GM18858 (cell line): ENCODE data around the gene GLB1L2.
"Not testable (repeated sequence)": the region's sequence is repeated elsewhere in the genome, so short reads cannot be mapped to it uniquely, and the experiment has no call there.

ENCODE experiments used
- ATAC-seq: cut with Tn5 transposase; IDR thresholded peaks from one replicate; pipeline ENCODE4 v1.9.1; 2021; ENCODE audit not compliant: unreplicated experiment

The GLB1L2 gene, protein sequence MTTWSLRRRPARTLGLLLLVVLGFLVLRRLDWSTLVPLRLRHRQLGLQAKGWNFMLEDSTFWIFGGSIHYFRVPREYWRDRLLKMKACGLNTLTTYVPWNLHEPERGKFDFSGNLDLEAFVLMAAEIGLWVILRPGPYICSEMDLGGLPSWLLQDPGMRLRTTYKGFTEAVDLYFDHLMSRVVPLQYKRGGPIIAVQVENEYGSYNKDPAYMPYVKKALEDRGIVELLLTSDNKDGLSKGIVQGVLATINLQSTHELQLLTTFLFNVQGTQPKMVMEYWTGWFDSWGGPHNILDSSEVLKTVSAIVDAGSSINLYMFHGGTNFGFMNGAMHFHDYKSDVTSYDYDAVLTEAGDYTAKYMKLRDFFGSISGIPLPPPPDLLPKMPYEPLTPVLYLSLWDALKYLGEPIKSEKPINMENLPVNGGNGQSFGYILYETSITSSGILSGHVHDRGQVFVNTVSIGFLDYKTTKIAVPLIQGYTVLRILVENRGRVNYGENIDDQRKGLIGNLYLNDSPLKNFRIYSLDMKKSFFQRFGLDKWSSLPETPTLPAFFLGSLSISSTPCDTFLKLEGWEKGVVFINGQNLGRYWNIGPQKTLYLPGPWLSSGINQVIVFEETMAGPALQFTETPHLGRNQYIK

DNA sequence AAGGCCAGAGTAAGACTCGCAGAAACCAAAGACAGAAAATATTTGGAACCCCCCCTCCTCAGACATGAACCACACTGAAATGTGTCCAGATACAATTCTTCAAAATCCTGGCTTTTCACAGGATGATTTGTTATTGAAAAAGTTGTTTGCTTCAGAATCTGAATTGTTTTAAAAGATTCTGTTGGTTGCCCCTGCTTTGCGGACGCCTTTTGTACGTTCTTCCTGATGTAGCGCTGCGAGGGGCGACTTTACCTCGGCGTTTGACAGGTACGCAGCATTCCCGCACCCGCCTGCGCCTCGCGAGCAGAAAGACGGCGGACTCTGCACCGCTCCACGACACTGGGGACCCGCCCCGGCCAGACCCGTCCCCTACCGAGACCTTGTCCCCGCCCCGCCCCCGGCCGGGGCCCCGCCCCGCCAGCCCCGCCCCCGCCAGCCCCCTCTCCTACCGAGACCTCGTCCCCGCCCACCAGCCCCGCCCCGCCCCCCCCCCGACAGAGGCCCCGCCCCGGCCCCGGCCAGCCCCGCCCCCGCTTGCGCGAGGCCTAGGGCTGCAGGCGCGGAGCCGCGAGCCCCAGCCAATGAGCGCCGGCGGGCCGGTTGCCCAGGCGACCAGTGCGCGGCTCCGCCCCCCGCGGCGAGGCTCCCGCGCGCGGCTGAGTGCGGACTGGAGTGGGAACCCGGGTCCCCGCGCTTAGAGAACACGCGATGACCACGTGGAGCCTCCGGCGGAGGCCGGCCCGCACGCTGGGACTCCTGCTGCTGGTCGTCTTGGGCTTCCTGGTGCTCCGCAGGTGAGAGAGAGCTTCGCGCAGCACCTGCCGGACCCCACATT lies at the start of gene GLB1L2:
Gene GLB1L2, plus strand, starts transcription at position 635 of the 835 bp plus-strand sequence. Its CDS starts 74 bp downstream, at position 709.
- no peak for ATAC-seq

DNA sequence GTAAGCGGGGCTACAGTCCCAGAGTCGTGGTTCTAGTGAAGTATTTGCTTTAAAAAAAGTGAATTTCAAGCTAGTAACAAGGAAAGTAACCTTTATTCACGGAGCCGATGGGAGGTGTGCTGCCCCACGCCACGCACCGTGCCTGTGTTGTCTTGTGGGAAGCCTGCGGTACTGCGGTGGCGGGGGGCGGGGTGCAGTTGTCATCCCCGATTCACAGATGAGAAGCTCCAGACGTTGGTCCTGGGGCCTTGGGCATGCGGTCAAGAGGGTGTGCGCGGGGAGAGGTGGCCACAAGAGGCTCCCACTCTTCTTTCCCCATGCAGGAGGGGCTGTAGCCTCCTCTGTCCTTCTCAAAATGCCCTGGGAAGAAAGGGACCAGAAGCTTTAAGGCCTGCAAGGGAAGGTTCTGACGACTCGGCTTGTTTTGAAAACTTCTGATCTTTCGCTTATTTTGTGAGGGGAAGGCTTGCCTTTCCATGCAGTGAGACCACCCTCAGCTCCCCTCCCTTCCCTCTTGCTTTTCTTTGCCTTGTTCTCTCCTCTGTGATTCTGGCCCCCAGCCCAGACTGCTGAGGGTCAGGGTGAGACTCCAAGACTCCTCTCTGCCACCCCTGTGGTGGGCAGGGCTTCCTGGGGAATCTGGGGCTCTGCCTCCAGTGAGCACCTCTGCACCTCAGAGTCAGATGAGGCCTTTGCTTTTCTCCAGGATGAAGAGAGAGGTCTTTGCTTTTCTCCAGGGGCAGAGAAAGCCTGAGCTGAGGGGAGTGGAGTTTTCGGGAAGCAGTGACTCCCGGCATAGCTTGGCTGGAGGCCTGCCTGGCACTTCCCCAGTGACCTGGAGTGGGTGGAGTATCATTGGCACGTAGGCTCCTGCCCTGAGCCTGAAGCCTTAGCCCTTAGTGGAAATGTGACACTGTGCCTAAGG lies 49.4 kb upstream of the GLB1L2 start:
- no peak for ATAC-seq

DNA sequence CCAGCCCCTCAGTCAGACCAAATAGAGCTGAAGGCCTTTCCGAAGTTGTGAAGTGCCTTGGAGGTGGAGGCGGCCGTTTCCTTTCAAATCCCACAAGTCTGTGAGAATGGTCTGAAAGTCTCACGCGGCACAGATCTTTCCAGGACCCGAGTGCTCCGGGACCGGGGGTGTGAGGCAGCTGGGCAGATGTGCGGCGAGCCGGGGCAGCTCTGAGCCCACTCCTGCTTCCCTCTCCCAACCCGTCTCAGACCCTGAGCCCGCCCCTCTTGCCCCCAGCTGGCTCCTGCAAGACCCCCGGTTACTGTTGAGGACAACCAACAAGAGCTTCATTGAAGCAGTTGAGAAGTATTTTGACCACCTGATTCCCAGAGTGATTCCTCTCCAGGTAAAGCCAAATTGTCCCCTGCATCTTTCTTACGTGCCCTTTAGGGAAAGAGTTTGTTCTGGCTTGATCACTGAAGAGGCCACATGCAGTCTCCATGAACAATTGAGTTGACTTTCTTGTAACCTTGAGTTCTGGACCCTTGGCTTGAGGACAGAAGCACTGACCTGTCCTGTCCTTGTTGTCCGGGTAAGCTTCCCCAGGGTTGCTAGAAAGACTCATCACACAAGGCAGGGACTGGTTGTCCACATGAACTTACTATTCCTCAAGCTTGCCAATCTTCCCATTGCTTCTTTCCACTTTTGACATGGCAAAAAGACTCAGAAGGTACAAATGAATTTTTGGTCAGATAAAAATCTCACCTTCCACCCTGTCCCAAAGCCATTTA lies 48.1 kb upstream of the GLB1L2 start:
- no peak for ATAC-seq

DNA sequence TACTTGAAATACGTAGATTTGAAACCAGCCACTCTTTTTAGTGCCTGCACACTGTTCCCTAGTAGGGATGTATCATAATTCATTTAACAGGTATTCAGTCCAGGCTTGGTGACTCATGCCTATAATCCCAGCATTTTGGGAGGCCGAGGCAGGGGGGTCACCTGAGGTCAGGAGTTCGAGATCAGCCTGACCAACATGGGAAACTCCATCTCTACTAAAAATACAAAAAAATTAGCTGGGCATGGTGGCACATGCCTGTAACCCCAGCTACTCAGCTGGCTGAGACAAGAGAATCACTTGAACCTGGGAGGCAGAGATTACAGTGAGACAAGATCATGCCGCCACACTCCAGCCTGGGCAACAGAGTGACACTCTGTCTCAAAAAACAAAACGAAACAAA lies 47.4 kb upstream of the GLB1L2 start:
- not testable (repeated sequence) for ATAC-seq

DNA sequence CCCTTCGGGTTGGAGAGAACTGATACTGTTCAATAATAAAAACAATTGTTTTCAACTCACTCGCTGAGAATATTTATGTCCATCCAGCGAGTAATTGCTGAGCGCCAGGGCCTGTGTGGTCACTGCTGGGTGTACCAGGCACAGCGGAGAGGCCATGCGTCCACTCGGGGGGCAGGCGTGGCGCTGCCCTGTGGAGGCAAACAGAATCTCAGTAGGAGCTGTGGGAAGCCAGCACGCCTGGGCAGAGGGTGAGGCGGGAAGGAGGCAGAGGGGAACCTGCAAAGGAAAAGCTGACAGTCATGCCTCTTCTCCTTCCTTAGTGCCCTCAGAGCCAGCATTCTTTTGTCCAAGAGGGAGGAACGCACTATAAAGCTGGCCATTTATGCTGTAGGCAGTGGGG lies 44.2 kb upstream of the GLB1L2 start:
- no peak for ATAC-seq

DNA sequence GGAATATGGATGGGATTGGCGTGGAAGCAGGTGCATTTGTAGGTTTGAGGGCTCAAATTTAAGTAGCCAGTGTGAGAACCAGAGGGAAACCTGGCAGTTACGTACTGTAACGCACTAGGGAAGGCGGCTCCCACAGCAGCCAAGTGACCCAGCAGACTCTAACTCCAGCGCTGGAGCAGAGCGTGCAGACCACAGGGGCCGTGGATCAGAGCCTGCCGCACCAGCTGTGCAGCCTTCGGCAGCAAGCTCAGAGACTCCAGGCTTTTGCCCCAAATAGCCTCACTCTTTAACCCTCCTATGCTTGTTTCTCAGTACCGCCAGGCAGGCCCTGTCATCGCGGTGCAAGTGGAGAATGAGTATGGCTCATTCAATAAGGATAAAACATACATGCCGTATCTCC lies 43.3 kb upstream of the GLB1L2 start:
- ATAC-seq, result no peak

DNA sequence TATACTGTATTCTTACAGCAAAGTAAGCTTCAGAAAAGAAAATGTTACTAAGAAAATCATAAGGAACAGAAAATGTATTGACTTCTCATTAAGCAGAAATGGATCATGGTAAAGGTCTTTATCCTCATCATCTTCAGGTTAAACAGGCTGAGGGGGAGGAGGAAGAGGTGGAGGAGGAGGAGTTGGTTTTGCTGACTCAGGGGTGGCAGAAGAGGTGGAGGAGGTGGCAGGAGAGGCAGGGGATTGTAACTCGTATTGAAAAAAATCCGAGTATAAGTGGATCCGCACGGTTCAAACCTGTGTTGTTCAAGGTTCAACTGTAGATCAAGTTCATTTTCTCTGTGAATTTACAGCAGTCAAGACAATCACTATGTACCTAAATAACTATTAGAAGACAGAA lies 42.6 kb upstream of the GLB1L2 start:
- ATAC-seq, result no peak

DNA sequence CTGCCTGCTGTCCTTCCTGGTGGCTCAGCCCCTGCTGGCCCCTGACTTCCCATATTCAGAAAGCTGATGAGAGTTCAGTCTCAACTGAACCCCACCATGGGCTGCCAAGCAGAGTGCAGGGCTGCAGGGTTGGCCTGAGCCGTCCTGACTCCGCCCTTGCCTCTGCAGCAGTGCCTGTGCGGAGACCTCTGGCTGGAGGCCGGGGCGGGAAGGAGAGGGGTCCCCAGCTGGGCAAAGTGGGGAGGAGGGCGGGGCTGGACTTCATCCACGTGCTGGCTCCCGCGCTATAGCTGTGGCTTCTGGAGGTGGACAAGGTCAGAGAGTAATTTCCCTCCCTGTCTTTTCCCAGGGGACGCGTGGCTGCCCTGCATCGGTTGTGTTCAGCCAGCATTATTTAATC lies 42.0 kb upstream of the GLB1L2 start:
- ATAC-seq, result no peak

DNA sequence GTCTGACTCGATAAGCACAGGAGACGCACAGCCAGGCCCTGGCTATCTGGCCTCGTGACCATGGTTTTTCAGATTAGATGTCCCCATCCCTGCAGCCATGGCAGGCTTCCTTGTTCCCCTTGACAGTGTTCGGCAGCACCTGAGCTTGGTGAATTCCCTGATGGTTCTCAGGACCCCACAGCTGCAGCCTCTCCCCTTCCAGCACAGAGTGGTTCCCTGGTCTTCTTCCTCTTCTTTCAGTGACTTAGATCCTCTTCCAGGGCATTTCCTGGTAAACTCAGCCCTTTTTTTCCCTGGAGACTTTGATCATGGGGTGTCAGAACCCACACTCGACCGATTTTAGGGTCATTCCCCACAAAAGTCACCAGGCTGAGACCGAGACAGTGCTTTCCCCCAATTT lies 41.1 kb upstream of the GLB1L2 start:
- ATAC-seq, result no peak

DNA sequence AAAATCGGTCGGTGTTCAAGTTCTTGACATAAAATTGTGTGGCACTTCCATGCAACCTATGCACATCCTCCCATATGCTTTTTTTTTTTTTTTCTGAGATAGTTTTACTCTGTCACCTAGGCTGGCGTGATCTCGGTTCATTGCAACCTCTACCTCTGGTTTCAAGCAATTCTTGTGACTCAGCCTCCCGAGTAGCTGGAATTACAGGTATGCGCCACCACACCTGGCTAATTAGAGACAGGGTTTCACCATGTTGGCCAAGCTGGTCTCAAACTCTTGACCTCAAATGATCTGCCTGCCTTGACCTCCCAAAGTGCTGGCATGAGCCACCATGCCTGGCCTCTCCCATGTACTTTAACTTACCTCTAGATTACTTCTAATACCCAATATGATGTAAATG lies 40.6 kb upstream of the GLB1L2 start:
- ATAC-seq, result no peak

DNA sequence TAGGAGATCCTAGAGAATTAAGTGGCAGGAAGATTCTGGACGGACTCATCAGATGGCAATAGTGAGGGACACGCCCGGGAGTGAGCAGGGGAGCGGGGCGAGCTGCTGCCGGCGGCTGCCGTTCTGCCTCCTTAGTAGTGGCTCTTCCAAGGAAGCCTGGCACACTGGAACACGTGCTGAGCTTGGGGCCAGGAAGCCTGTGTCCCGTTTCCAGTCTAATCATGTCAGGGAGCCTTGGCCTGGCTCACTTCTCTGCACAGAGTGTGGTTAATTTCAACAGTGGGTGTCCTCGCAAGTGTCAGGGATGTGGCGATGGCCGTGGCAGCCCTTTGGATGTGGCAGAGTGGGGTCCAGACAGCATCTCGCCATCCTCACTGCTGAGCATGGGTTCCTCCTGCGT lies 39.1 kb upstream of the GLB1L2 start:
- ATAC-seq, result no peak

DNA sequence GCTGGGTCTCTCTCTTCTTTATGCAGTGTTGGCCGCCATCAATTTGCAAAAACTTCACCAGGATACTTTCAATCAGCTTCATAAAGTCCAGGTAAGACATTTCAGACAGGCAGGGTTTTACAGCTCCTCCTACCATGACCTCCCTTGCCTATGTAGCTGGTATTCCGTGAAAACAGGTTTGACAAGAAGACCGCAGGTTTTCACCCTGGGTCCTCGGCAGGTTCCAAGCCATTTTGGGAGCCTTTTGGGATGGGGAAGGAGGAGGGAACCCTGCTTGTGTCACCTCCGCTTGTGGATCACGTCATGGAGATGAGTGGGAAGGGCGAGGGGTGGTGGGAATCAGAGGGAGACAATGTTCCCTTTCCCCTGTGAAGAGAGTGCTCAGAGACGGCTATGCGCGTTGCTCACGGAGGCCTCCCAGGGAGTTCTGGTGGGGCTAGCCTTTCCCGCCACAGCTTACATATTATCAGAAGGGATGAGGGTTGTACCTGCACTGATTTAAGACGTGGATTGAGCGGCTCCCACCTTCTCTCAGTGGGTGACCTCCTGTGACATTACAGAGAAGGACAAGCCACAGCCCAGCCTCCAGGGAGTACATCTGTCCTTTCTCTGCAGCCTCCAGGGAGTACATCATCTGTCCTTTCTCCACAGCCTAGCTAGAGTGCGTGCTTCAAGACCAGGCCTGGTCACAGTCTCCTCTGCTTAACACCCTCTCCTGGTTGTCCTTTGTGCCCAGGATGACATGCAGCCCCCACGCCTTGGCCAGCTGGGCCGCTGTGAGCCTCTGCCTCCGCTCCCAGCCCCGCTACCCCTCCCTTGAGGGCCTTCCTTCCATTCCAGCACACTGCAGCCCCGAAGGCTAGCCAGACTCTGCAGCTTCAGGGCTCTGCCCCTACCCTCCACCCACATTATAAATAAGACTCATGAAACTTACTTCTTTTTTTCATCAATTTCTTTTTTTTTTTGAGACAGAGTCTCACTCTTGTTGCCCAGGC lies 38.4 kb upstream of the GLB1L2 start:
- ATAC-seq, result no peak

DNA sequence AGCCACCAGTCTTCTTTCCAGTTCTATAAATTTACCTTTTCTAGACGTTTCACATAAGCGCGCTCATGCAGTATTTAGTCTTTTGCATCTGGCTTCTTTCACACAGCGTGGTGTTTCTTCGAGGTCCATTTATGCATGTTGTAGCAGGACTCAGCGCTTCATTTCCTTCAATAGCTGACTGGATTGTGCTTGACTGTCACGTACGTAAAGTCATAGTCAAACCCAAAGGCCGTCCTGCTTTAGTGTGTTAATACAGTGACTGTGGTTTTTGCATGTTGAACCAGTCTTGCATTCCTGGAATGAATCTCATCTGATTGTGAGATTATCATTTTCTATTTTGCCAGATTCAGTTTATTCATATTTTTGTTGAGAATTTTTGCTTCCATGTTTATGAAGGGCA lies 37.1 kb upstream of the GLB1L2 start:
- no peak for ATAC-seq

DNA sequence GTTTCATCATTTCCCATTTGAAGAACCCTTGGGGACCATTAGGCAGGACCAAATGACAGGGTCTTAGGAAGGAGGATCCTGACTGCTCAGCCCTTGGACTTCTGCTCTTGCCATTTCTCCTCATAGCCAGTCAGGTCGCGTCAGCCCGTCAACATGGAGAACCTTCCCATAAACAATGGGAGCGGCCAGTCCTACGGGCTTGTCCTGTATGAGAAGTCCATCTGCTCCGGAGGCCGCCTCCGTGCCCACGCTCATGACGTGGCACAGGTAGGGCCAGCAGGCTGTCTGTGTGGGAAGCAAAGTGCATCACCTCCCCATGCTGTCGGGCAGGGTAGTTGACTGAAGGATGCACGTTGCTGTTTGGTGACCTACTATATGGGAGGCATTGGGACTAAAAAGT lies 19.6 kb upstream of the GLB1L2 start:
- ATAC-seq, result no peak

DNA sequence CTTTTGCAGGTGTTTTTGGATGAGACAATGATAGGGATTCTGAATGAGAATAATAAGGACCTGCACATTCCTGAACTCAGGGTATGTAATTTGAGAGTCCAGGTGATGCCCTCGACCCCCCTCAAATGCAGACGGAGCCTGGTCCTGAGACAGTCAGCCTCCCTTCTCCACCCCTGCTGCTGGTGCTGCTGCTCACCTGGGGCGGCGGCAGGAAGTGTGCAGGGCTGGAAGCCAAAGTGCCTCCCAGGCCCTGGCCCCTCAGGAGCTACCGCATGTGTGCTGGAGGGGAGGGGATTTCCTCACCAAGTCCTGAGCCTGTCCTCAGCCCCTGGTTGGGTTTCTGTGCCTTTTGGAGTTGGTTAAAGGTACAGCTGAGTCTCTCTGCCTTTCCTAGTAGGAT lies 19.0 kb upstream of the GLB1L2 start:
- no peak for ATAC-seq

DNA sequence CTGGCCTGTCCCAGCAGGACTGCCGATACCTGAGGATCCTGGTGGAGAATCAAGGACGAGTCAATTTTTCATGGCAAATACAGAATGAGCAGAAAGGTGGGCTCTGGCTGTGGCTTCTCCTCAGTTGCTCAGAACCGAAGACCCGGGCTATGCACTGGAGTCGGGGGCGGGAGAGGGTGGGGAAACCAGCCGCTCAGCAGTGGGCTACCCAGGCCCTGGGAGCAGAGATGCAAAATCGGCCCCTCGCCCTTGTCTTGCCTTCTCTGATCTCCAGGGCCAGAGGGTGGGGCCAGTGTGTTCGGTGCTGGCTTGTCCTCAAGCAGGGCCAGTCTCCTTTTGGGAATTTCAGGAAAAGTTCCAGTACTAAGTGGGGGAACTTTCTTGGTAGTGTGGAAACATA lies 18.4 kb upstream of the GLB1L2 start:
- ATAC-seq, result no peak

DNA sequence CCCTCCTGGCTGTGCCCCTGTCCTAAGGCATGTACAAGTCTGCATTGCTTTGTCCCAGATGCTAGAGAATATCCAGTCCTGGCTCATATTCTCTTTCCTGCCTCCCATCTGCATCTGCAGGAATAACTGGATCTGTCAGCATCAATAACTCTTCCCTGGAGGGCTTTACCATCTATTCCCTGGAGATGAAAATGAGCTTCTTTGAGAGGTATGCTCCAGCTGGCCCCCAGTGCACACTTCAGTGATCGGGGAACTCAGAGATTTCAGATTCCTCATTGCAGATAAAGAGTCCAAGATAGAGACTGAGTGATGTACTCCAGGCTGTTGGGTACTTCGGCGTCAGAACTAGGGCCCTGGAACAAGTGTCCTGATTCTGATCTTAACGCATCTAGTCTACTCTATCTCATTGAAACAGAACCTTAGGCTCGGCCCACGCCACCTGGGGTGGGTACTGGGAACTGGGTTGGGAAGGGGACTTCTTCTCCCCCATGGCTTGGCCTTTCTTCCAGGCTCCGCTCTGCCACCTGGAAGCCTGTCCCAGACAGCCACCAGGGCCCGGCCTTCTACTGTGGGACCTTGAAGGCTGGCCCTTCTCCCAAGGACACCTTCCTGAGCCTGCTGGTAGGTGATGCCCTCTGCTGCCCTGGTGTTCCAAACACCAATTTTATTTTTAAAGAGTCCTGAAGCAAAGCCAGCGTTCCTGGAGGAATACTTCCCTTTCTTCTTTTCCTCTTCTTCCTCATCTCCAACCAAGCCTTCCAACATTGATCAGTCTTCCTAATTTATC lies 17.8 kb upstream of the GLB1L2 start:
- no peak for ATAC-seq

DNA sequence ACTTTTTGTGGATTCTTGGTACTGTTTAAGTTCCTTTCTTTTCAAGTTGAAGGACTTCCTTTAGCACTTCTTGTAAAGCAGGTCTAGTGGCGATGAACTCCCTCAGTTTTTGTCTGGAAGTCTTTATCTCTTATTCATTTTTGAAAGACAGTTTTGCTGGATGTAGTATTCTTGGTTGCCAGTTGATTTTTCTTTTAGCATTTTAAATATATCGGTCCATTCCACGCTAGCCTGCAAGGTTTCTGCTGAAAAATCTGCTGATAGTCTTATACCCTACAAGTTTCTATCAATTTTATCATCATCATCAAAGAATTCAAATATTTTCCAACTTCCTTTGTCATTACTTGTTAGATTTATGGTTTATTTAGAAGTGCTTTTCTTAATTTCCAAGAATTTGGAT lies 14.7 kb upstream of the GLB1L2 start:
- ATAC-seq, result no peak
